Neural cell (in vitro differentiated cells): Measurements from ENCODE around the gene PODNL1.

Experiments used
- EP300 ChIP-seq: fragments of 450-650 bp; conservative IDR thresholded peaks from 2 replicates; pipeline ENCODE4 v1.6.1; 2014; ENCODE audit warnings: antibody characterized with exemption, mild to moderate bottlenecking, moderate library complexity; ENCODE audit not compliant: poor library complexity, severe bottlenecking
- EZH2 ChIP-seq: fragments of 200-600, 300-800 bp; shearing (Covaris generic), sonication (generic); IDR thresholded peaks from 2 replicates; pipeline ENCODE4 v1.6.1; 2014; ENCODE audit warnings: antibody characterized with exemption, low read length, borderline replicate concordance, mild to moderate bottlenecking; ENCODE audit not compliant: insufficient read depth, poor library complexity, severe bottlenecking
- MXI1 ChIP-seq: fragments of 450-650 bp; conservative IDR thresholded peaks from 2 replicates; pipeline ENCODE4 v1.6.1; 2014; ENCODE audit warnings: antibody characterized with exemption, mild to moderate bottlenecking; ENCODE audit not compliant: poor library complexity, severe bottlenecking
- POLR2AphosphoS5 ChIP-seq: IDR thresholded peaks from 2 replicates; pipeline ENCODE4 v1.6.1; 2012
- RAD21 ChIP-seq: fragments of 450-650 bp; conservative IDR thresholded peaks from 2 replicates; pipeline ENCODE4 v1.6.1; 2014; ENCODE audit warnings: antibody characterized with exemption, mild to moderate bottlenecking, moderate library complexity
- TAF1 ChIP-seq: IDR thresholded peaks from 2 replicates; pipeline ENCODE4 v1.6.1; 2012; ENCODE audit warnings: low read depth
- TF ChIP-seq, protein P1 (sequence below): fragments of 450-650 bp; IDR thresholded peaks from 2 replicates; pipeline ENCODE4 v1.5.1; 2014; ENCODE audit warnings: antibody characterized with exemption, mild to moderate bottlenecking, moderate library complexity; ENCODE audit not compliant: poor library complexity, severe bottlenecking
- TF ChIP-seq, protein P2 (sequence below): IDR thresholded peaks from 2 replicates; pipeline ENCODE4 v1.6.1; 2012; ENCODE audit warnings: borderline replicate concordance

DNA sequence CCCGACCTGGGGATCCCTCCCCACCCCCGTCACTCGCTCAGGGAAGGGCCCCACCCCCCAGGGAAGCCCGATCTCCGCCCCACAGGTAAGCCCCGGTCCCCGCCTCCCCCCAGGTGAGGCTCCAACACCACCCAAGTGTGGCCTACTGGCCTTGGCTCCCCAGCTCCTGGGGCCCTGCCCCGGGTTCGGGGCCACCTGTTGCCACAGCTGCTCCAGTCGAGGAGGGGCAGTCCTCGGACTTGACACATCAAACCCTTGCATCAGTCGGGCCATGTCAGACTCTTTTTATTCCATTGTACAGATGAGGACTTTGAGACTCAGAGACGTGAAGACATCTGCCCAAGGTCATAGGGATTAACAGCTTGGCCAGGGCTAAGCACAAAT lies 31.7 kb downstream of the PODNL1 start:
- TF ChIP-seq, protein P1, sequence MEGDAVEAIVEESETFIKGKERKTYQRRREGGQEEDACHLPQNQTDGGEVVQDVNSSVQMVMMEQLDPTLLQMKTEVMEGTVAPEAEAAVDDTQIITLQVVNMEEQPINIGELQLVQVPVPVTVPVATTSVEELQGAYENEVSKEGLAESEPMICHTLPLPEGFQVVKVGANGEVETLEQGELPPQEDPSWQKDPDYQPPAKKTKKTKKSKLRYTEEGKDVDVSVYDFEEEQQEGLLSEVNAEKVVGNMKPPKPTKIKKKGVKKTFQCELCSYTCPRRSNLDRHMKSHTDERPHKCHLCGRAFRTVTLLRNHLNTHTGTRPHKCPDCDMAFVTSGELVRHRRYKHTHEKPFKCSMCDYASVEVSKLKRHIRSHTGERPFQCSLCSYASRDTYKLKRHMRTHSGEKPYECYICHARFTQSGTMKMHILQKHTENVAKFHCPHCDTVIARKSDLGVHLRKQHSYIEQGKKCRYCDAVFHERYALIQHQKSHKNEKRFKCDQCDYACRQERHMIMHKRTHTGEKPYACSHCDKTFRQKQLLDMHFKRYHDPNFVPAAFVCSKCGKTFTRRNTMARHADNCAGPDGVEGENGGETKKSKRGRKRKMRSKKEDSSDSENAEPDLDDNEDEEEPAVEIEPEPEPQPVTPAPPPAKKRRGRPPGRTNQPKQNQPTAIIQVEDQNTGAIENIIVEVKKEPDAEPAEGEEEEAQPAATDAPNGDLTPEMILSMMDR = no peak
- no peak for TF ChIP-seq TAF1
- TF ChIP-seq, protein P2, sequence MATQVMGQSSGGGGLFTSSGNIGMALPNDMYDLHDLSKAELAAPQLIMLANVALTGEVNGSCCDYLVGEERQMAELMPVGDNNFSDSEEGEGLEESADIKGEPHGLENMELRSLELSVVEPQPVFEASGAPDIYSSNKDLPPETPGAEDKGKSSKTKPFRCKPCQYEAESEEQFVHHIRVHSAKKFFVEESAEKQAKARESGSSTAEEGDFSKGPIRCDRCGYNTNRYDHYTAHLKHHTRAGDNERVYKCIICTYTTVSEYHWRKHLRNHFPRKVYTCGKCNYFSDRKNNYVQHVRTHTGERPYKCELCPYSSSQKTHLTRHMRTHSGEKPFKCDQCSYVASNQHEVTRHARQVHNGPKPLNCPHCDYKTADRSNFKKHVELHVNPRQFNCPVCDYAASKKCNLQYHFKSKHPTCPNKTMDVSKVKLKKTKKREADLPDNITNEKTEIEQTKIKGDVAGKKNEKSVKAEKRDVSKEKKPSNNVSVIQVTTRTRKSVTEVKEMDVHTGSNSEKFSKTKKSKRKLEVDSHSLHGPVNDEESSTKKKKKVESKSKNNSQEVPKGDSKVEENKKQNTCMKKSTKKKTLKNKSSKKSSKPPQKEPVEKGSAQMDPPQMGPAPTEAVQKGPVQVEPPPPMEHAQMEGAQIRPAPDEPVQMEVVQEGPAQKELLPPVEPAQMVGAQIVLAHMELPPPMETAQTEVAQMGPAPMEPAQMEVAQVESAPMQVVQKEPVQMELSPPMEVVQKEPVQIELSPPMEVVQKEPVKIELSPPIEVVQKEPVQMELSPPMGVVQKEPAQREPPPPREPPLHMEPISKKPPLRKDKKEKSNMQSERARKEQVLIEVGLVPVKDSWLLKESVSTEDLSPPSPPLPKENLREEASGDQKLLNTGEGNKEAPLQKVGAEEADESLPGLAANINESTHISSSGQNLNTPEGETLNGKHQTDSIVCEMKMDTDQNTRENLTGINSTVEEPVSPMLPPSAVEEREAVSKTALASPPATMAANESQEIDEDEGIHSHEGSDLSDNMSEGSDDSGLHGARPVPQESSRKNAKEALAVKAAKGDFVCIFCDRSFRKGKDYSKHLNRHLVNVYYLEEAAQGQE = no peak
- TF ChIP-seq POLR2AphosphoS5 = no peak
- no peak for TF ChIP-seq EP300
- no peak for TF ChIP-seq EZH2
- no peak for TF ChIP-seq MXI1
- no peak for TF ChIP-seq RAD21
